ENCODE data around the gene CRACDL. TPM values are rescaled to one million over a fixed set of nuclear protein-coding genes. Genes with fewer than 3 reads are reported as not detected.

The CRACDL gene
- total RNA-seq, 1 experiment from 2014 or later = not detected

- POLR2A ChIA-PET (ENCODE audit: unreplicated experiment) = no interaction called here
- H3K9me3 ChIP-seq (ENCODE audit: low read length) = no peaks in the 10 kb centered on the region
- H3K4me2 ChIP-seq (ENCODE audit: low read length) = no peak overlapping the region
- no peak overlapping the region for H2AFZ ChIP-seq (ENCODE audit: low read length)
- H3K27me3 ChIP-seq (ENCODE audit: low read length) = no peaks in the 10 kb centered on the region
- CTCF ChIA-PET = no interaction called here
- no peak for TF ChIP-seq EZH2phosphoT487 (IDR thresholded peaks at IDR 0.05; ENCODE audit: borderline replicate concordance, low read length)
- TF ChIP-seq EZH2 (IDR thresholded peaks at IDR 0.05; ENCODE audit: low read length, unreplicated experiment) = no peak
- no peak for TF ChIP-seq CTCF (conservative IDR thresholded peaks at IDR 0.05; ENCODE audit: low read depth, low read length)
- no peaks in the 10 kb centered on the region for H3F3A ChIP-seq (ENCODE audit: low read length, unreplicated experiment)
- no TSS peak for BruUV-seq (replicated peaks)
- no peak for DNase-seq
- no peaks in the 10 kb centered on the region for H3K79me2 ChIP-seq (ENCODE audit: low read length)
- intact Hi-C loops (cut with micrococcal nuclease) = no loop called here
- H3K27ac ChIP-seq (ENCODE audit: low read length) = no peak overlapping the region
- H3K4me1 ChIP-seq (ENCODE audit: insufficient read depth, low read length) = peaks cover 24% of the 10 kb centered on the region
- H4K20me1 ChIP-seq (ENCODE audit: low read length) = no peaks in the 10 kb centered on the region
- no peaks in the 10 kb centered on the region for H3K36me3 ChIP-seq (ENCODE audit: low read depth, low read length)
- no peak overlapping the region for H3K9ac ChIP-seq (ENCODE audit: low read length)
- no peak overlapping the region for H3K4me3 ChIP-seq (ENCODE audit: low read length)
- no peak for ATAC-seq
- H3K9me2 ChIP-seq (replicated peaks; ENCODE audit: low read length) = no peaks in the 10 kb centered on the region
These were observed 128.1 kb downstream of the CRACDL start for GRCh38 chr2:98807929-98808328.

DNA sequence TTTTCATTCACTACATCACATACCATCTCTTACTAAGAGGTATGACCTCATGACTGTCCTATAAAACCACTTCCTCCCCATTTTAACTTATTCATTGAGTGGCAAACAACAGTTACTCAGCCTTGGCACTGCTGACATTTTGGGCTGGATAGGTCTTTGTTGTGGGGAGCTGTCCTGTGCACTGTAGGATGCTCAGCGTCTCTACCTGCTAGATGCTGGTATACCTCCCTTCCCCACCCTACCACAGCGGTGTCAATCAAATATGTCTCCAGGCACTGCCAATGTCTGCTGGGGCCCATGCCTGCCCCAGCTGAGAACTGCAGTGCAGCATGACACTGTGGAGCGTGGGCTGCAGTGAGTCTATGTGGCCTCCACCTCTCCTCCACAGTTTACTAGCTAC, 128.8 kb downstream of the CRACDL start:
- Histone ChIP-seq H3K27me3 (ENCODE audit: low read length) (no peaks in the 10 kb centered on the region), H2AFZ (ENCODE audit: low read length) (no peak overlapping the region), H3K79me2 (ENCODE audit: low read length) (no peaks in the 10 kb centered on the region), H3K4me3 (ENCODE audit: low read length) (no peak overlapping the region), H3K27ac (ENCODE audit: low read length) (no peak overlapping the region), H3K4me2 (ENCODE audit: low read length) (no peak overlapping the region), H3K9me3 (ENCODE audit: low read length) (no peaks in the 10 kb centered on the region), H4K20me1 (ENCODE audit: low read length) (no peaks in the 10 kb centered on the region), H3K36me3 (ENCODE audit: low read depth, low read length) (no peaks in the 10 kb centered on the region), H3K9ac (ENCODE audit: low read length) (no peak overlapping the region), H3K9me2 (replicated peaks; ENCODE audit: low read length) (no peaks in the 10 kb centered on the region), H3K4me1 (ENCODE audit: insufficient read depth, low read length) (peaks cover 24% of the 10 kb centered on the region), H3F3A (ENCODE audit: low read length, unreplicated experiment) (no peaks in the 10 kb centered on the region)
- POLR2A ChIA-PET (ENCODE audit: unreplicated experiment) = no interaction called here
- BruUV-seq (replicated peaks) = no TSS peak
- intact Hi-C loops (cut with micrococcal nuclease) = no loop called here
- TF ChIP-seq CTCF (conservative IDR thresholded peaks at IDR 0.05; ENCODE audit: low read depth, low read length) (no peak), EZH2phosphoT487 (IDR thresholded peaks at IDR 0.05; ENCODE audit: borderline replicate concordance, low read length) (no peak), EZH2 (IDR thresholded peaks at IDR 0.05; ENCODE audit: low read length, unreplicated experiment) (no peak)
- DNase-seq (peak; percentile 17), ATAC-seq (no peak)
- CTCF ChIA-PET = no interaction called here

GRCh38 chr2:98806236-98806697, 129.8 kb downstream of the CRACDL start:
- Histone ChIP-seq H3K79me2 (ENCODE audit: low read length) (no peaks in the 10 kb centered on the region), H3F3A (ENCODE audit: low read length, unreplicated experiment) (no peaks in the 10 kb centered on the region), H3K4me3 (ENCODE audit: low read length) (no peak overlapping the region), H3K27ac (ENCODE audit: low read length) (peak overlapping the region; percentile 67; the same call in 1 of the 2 replicates), H3K36me3 (ENCODE audit: low read depth, low read length) (no peaks in the 10 kb centered on the region), H3K9me2 (replicated peaks; ENCODE audit: low read length) (no peaks in the 10 kb centered on the region), H4K20me1 (ENCODE audit: low read length) (no peaks in the 10 kb centered on the region), H3K4me1 (ENCODE audit: insufficient read depth, low read length) (peaks cover 24% of the 10 kb centered on the region), H3K27me3 (ENCODE audit: low read length) (no peaks in the 10 kb centered on the region), H2AFZ (ENCODE audit: low read length) (no peak overlapping the region), H3K9ac (ENCODE audit: low read length) (no peak overlapping the region), H3K9me3 (ENCODE audit: low read length) (no peaks in the 10 kb centered on the region), H3K4me2 (ENCODE audit: low read length) (peak overlapping the region; percentile 40; the same call in 1 of the 2 replicates)
- no TSS peak for BruUV-seq (replicated peaks)
- peak; percentile 40; the same call in 1 of the 2 replicates for ATAC-seq
- ChIA-PET POLR2A (ENCODE audit: unreplicated experiment) (no interaction called here), CTCF (no interaction called here)
- peak; percentile 79 for DNase-seq
- TF ChIP-seq EZH2phosphoT487 (IDR thresholded peaks at IDR 0.05; ENCODE audit: borderline replicate concordance, low read length) (no peak), CTCF (conservative IDR thresholded peaks at IDR 0.05; ENCODE audit: low read depth, low read length) (no peak), EZH2 (IDR thresholded peaks at IDR 0.05; ENCODE audit: low read length, unreplicated experiment) (no peak)
- intact Hi-C loops (cut with micrococcal nuclease) = no loop called here

Data from PC-3 (cell line).